AG09319 (cell line): ENCODE results near the gene PRM1.

ENCODE experiments used
- DNase-seq: peaks from one replicate; pipeline ENCODE4 v3.0.0-alpha.2; 2010; ENCODE audit warnings: low read depth; ENCODE audit errors: extremely low read depth
- TF ChIP-seq, protein P1 (sequence below): IDR thresholded peaks from 2 replicates; pipeline ENCODE4 v1.5.1; 2011; ENCODE audit warnings: low read depth, mild to moderate bottlenecking, inconsistent platforms, low read length, moderate library complexity

Gene PRM1

DNA sequence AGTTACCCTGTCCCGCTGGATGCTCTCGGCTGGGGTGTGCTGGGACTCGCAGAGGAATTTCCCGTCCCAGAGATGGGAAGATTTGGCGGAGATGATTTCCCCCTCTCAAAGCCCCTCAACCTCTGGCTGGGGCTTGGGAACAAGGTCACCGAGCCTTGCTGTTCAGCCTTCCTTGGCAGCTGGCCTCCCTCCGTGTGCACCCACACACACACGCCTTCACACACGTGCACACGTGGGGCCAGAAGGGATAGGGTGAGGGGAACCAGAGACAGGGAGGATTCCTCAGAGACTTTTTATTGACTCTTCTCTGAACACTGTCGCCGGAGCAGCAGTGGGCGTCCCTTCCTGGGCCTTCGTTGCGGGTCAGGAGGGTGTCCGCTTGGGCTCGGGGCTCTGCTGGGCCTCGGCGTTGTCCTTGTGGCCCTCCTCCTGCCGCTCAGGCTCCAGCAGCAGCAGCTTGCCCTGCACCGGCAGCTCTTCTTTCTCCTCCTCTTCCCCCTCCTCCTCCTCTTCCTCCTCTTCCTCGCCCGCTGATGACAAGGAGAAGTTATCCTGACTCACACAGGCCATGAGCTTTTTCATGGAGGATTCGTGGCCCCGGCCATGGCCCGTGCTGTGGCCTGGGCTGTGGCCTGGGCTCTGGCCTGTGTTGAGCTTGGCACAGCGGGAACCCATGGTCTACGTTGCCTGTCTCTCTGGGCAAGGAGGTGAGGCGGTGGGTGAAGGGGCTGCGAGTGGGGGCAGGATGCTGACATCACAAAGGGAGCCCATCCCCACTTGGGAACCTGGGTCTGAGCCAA lies 8.0 kb downstream of the PRM1 start, which contains the start of gene PRM3:
Gene PRM3 (minus strand): TSS at position 709 of the 800 bp plus-strand sequence. CDS start 34 bp downstream, at position 675.
- TF ChIP-seq, protein P1, sequence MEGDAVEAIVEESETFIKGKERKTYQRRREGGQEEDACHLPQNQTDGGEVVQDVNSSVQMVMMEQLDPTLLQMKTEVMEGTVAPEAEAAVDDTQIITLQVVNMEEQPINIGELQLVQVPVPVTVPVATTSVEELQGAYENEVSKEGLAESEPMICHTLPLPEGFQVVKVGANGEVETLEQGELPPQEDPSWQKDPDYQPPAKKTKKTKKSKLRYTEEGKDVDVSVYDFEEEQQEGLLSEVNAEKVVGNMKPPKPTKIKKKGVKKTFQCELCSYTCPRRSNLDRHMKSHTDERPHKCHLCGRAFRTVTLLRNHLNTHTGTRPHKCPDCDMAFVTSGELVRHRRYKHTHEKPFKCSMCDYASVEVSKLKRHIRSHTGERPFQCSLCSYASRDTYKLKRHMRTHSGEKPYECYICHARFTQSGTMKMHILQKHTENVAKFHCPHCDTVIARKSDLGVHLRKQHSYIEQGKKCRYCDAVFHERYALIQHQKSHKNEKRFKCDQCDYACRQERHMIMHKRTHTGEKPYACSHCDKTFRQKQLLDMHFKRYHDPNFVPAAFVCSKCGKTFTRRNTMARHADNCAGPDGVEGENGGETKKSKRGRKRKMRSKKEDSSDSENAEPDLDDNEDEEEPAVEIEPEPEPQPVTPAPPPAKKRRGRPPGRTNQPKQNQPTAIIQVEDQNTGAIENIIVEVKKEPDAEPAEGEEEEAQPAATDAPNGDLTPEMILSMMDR = no peak
- DNase-seq = no peak

DNA sequence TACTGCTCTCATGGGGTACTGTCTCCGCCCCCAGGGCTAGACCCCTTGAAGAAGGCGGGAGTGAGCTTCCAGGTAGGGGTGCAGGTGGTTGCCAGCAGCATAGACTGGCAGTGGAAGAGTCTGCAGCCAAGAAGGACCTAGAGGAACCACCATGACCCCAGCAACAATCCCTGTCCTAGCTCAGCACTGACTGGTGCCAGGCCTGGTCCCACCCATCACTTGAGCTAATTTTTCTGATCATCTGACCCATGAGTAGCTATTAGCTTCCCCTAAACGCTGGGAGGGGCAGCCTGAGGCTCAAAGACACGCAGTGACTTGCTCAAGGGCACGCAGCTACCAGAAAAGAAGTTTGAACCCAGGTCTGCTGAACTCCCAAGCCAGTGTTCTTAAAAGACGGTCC lies 8.6 kb downstream of the PRM1 start:
- DNase-seq = no peak
- TF ChIP-seq, protein P1 = no peak

DNA sequence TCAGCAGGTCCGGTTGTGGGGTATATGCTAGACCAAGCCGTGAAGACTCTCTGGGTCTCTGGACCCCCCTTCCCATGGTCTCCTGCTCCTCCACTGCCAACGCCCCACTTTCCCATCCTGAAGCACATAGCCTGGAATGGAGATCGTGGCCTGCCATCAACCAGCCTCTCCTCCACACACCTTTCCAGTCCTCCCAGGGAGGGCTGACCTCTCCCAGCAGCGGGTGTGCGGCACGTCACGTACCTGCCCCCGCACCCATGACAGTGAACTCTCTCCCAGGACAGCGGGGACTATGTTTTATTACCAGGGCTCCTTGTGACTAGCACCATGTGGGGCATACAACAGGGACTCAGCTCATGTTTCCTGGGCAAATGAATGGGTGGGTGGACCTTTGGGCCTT lies 9.5 kb downstream of the PRM1 start:
- DNase-seq = no peak
- TF ChIP-seq, protein P1 = no peak

DNA sequence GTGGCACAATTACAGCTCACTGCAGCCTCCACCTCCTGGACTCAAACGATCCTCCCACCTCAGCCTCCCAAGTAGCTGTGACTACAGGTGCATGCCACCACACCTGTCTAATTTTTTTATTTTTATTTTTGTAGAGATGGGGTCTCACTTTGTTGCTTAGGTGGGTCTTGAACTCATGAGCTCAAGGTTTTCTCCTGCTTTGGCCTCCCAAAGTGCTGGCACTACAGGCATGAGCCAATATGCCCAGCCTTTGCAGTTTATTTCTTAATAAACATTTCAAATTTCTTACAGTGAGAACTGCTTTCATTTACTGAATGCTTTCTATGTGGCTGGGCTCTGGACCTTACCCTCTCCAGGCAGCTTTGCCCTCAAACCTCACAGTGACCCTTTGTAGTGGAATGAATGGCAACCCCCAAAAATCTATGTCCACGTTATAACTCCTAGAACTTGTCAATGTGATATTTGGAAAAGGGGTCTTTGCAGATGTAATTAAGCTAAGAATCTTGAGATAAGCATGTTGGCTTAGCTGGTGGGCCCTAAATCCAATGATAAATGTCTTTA lies 10.4 kb downstream of the PRM1 start:
- TF ChIP-seq, protein P1 = no peak
- no peak for DNase-seq

DNA sequence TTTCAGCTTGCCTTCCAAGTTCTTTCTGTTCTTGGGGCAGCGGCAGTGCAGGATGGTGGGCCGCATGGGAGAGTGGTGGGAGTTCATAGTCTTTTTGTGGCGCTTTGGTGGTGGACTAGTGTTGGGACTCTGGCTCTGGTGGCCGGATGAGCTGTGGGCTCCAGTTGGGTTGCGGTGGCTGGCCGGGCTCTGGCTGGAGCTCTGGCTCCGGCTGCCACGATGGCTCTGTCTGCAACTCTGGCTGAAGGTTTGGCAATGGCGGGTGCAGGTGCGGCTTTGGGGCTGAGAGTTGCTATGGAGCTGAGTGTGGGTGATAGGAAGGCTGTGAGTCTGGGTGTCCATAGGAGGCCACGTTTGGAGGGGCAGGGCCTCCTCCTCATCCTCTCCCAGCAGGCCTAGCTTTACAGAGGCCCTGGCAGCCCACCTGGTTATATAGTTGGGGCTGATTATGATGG lies 12.2 kb downstream of the PRM1 start, which contains the start of gene TNP2:
Gene TNP2 (minus strand): TSS at position 405 of the 455 bp plus-strand sequence. CDS start 63 bp downstream, at position 342.
- TF ChIP-seq, protein P1 = no peak
- no peak for DNase-seq

DNA sequence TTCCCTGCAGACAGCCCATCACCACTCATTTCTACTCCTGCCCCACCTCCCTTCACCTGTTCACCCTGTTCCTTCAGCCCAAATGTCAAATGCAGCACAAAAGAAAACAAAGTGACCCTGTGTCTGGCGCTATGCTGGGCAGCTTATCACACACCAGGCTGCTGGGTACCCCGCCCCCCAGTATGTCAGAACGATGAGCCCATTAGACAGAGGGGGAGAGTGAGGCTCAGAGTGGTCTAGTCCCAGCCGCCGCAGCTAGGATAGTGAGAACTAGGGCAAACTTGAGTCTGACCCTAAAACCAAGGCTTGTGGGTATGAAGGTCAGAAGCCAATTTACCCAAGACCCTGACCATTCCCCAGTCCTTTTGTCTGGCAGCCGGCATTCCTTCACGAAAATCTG lies 16.0 kb downstream of the PRM1 start:
- no peak for DNase-seq
- TF ChIP-seq, protein P1 = no peak
